H9 (cell line): ENCODE data around the gene TRIM10. TPM values are rescaled to one million over a fixed set of nuclear protein-coding genes. Genes with fewer than 3 reads are reported as not detected.
A peak's percentile ranks its signal among the peaks of the same experiment; 100 is the strongest.

Experiments
- DNase-seq: peaks from one replicate; pipeline ENCODE4 v3.0.0-alpha.2; 2017
- H2AFZ ChIP-seq: one replicate; pipeline ENCODE4 v1.6.1; 2013; ENCODE audit warnings: mild to moderate bottlenecking, low read length, control low read depth, moderate library complexity
- H2AK5ac ChIP-seq: 2 replicates; pipeline ENCODE4 v1.6.1; 2013; ENCODE audit warnings: low read length, control low read depth, mixed read lengths; ENCODE audit not compliant: insufficient read length
- H2BK120ac ChIP-seq: one replicate; pipeline ENCODE4 v1.6.1; 2013; ENCODE audit warnings: low read depth, mild to moderate bottlenecking, low read length, control low read depth, inconsistent platforms; ENCODE audit not compliant: poor library complexity, severe bottlenecking
- H2BK12ac ChIP-seq: 2 replicates; pipeline ENCODE4 v1.6.1; 2013; ENCODE audit warnings: low read length, control low read depth, mixed read lengths, low read depth; ENCODE audit not compliant: insufficient read length
- H2BK15ac ChIP-seq: 2 replicates; pipeline ENCODE4 v1.6.1; 2013; ENCODE audit warnings: low read depth, low read length, control low read depth
- H2BK20ac ChIP-seq: one replicate; pipeline ENCODE4 v1.6.1; 2013; ENCODE audit warnings: low read depth, mild to moderate bottlenecking, low read length, control low read depth, inconsistent platforms; ENCODE audit not compliant: poor library complexity, severe bottlenecking
- H2BK5ac ChIP-seq: 2 replicates; pipeline ENCODE4 v1.6.1; 2013; ENCODE audit warnings: low read length, control low read depth, mixed read lengths; ENCODE audit not compliant: insufficient read length
- H3K14ac ChIP-seq: 2 replicates; pipeline ENCODE4 v1.6.1; 2013; ENCODE audit warnings: low read length, control low read depth; ENCODE audit not compliant: insufficient read depth
- H3K18ac ChIP-seq: 2 replicates; pipeline ENCODE4 v1.6.1; 2013; ENCODE audit warnings: low read depth, mild to moderate bottlenecking, mixed read lengths, low read length, control low read depth; ENCODE audit not compliant: insufficient read length
- H3K23ac ChIP-seq: 2 replicates; pipeline ENCODE4 v1.6.1; 2013; ENCODE audit warnings: low read length, control low read depth, mixed read lengths, low read depth; ENCODE audit not compliant: insufficient read length
- H3K23me2 ChIP-seq: 2 replicates; pipeline ENCODE4 v1.6.1; 2013; ENCODE audit warnings: low read depth, mild to moderate bottlenecking, mixed read lengths, low read length, control low read depth; ENCODE audit not compliant: insufficient read length, poor library complexity, severe bottlenecking
- H3K27ac ChIP-seq: 2 replicates; pipeline ENCODE4 v1.5.1; 2013; ENCODE audit warnings: low read length, control low read depth, mixed read lengths, low read depth; ENCODE audit not compliant: insufficient read length
- H3K27me3 ChIP-seq: 2 replicates; pipeline ENCODE4 v1.6.1; 2013; ENCODE audit warnings: low read length, control low read depth, inconsistent platforms; ENCODE audit not compliant: insufficient read depth
- H3K4ac ChIP-seq: 2 replicates; pipeline ENCODE4 v1.6.1; 2013; ENCODE audit warnings: low read depth, mild to moderate bottlenecking, control low read depth, inconsistent platforms, low read length, moderate library complexity
- H3K4me1 ChIP-seq: 2 replicates; pipeline ENCODE4 v1.6.1; 2013; ENCODE audit warnings: low read length, control low read depth, inconsistent platforms; ENCODE audit not compliant: insufficient read depth
- H3K4me2 ChIP-seq: 2 replicates; pipeline ENCODE4 v1.6.1; 2013; ENCODE audit warnings: low read length, control low read depth, mixed read lengths; ENCODE audit not compliant: insufficient read length, insufficient read depth
- H3K56ac ChIP-seq: 2 replicates; pipeline ENCODE4 v1.6.1; 2013; ENCODE audit warnings: low read depth, mild to moderate bottlenecking, mixed read lengths, low read length, control low read depth; ENCODE audit not compliant: insufficient read length
- H3K79me1 ChIP-seq: 2 replicates; pipeline ENCODE4 v1.6.1; 2013; ENCODE audit warnings: low read depth, mild to moderate bottlenecking, moderate library complexity, low read length, control low read depth, inconsistent platforms; ENCODE audit not compliant: insufficient read depth, poor library complexity, severe bottlenecking
- H3K79me2 ChIP-seq: 2 replicates; pipeline ENCODE4 v1.6.1; 2013; ENCODE audit warnings: low read length, control low read depth, inconsistent platforms; ENCODE audit not compliant: insufficient read depth
- H3K9ac ChIP-seq: 2 replicates; pipeline ENCODE4 v1.6.1; 2013; ENCODE audit warnings: low read length, control low read depth, mixed read lengths; ENCODE audit not compliant: insufficient read length; ENCODE audit errors: extremely low read depth
- H3K9me3 ChIP-seq: one replicate; pipeline ENCODE4 v1.6.1; 2013; ENCODE audit warnings: low read depth, low read length, inconsistent platforms; ENCODE audit not compliant: control insufficient read depth
- H3T11ph ChIP-seq: one replicate; pipeline ENCODE4 v1.6.1; 2013; ENCODE audit warnings: mild to moderate bottlenecking, low read length, control low read depth, inconsistent platforms
- H4K20me1 ChIP-seq: one replicate; pipeline ENCODE4 v1.6.1; 2013; ENCODE audit not compliant: control insufficient read depth, insufficient read length, insufficient read depth
- H4K5ac ChIP-seq: 2 replicates; pipeline ENCODE4 v1.6.1; 2013; ENCODE audit warnings: low read depth, mild to moderate bottlenecking, mixed read lengths, low read length, control low read depth; ENCODE audit not compliant: insufficient read length
- H4K8ac ChIP-seq: replicated peaks from 2 replicates; pipeline ENCODE4 v1.6.1; 2013; ENCODE audit warnings: low read length, control low read depth, mixed read lengths, low read depth; ENCODE audit not compliant: insufficient read length
- H4K91ac ChIP-seq: 2 replicates; pipeline ENCODE4 v1.6.1; 2013; ENCODE audit warnings: low read depth, mild to moderate bottlenecking, moderate library complexity, mixed read lengths, low read length, control low read depth; ENCODE audit not compliant: insufficient read length
- H3K27ac Mint-ChIP-seq, 3 experiments: 2 replicates in 2 of 3; 3 replicates in 1 of 3; pipeline ENCODE4 v1.8.0; 2020 to 2021; ENCODE audit warnings: mixed read lengths in 3 of 3, mild to moderate bottlenecking in 1 of 3, moderate library complexity in 1 of 3
- H3K27me3 Mint-ChIP-seq: 2 replicates; pipeline ENCODE4 v1.8.0; 2021; ENCODE audit warnings: low read depth, mild to moderate bottlenecking, moderate library complexity, mixed read lengths
- H3K36me3 Mint-ChIP-seq, 3 experiments: 2 replicates in 2 of 3; 3 replicates in 1 of 3; pipeline ENCODE4 v1.8.0; 2020 to 2021; ENCODE audit warnings: low read depth in 3 of 3, mixed read lengths in 3 of 3; ENCODE audit not compliant: insufficient read depth in 1 of 3
- H3K4me1 Mint-ChIP-seq, 2 experiments: 2 replicates each; pipeline ENCODE4 v1.8.0; 2020; ENCODE audit warnings: mixed read lengths in 2 of 2
- H3K4me3 Mint-ChIP-seq, 2 experiments: 2 replicates in 1 of 2; 3 replicates in 1 of 2; pipeline ENCODE4 v1.8.0; 2020 to 2021; ENCODE audit warnings: mild to moderate bottlenecking in 2 of 2, mixed read lengths in 2 of 2, moderate library complexity in 1 of 2
- H3K9me3 Mint-ChIP-seq, 2 experiments: 2 replicates in 1 of 2; 3 replicates in 1 of 2; pipeline ENCODE4 v1.8.0; 2020; ENCODE audit warnings: mild to moderate bottlenecking in 2 of 2, mixed read lengths in 2 of 2, moderate library complexity in 1 of 2
- WGBS: extraction: QIAGEN DNeasy Blood & Tissue Kit; methylation state at CpG from one replicate; pipeline ENCODE4 v1.1.7; 2013; ENCODE audit warnings: missing lambda C conversion rate, low lambda C conversion rate, mixed read lengths; ENCODE audit not compliant: insufficient read length; ENCODE audit errors: extremely low coverage; 5-methylcytosine and 5-hydroxymethylcytosine counted together
- total RNA-seq: library from RNA; stranded (reverse); gene quantifications from 2 replicates; pipeline ENCODE4 v1.2.1, GENCODE V29; 2021
- TF ChIP-seq, protein P1 (sequence below): fragments of 200-600 bp; sonication (generic); conservative IDR thresholded peaks from 3 replicates; pipeline ENCODE4 v1.8.0; 2021; ENCODE audit warnings: antibody characterized with exemption, mild to moderate bottlenecking

The TRIM10 gene
- total RNA-seq, 1 experiment from 2014 or later: 0.07 TPM

- peaks cover 0 to 5% of the 10 kb centered on the region in 2 experiments; a peak in 3 of 5 replicates for H3K9me3 Mint-ChIP-seq
- H2BK12ac ChIP-seq: no peak overlapping the region
- no peak overlapping the region for H3K27ac Mint-ChIP-seq
- H3K4me3 Mint-ChIP-seq: peak overlapping the region; percentile 62 to 87
- H3T11ph ChIP-seq: no peak overlapping the region
- no peaks in the 10 kb centered on the region for H3K79me1 ChIP-seq
- peaks cover 37 to 39% of the 10 kb centered on the region in 2 experiments for H3K4me1 Mint-ChIP-seq
- peaks cover 22% of the 10 kb centered on the region for H3K23me2 ChIP-seq
- no peak overlapping the region for H3K23ac ChIP-seq
- H3K14ac ChIP-seq: no peak overlapping the region
- TF ChIP-seq, protein P1, sequence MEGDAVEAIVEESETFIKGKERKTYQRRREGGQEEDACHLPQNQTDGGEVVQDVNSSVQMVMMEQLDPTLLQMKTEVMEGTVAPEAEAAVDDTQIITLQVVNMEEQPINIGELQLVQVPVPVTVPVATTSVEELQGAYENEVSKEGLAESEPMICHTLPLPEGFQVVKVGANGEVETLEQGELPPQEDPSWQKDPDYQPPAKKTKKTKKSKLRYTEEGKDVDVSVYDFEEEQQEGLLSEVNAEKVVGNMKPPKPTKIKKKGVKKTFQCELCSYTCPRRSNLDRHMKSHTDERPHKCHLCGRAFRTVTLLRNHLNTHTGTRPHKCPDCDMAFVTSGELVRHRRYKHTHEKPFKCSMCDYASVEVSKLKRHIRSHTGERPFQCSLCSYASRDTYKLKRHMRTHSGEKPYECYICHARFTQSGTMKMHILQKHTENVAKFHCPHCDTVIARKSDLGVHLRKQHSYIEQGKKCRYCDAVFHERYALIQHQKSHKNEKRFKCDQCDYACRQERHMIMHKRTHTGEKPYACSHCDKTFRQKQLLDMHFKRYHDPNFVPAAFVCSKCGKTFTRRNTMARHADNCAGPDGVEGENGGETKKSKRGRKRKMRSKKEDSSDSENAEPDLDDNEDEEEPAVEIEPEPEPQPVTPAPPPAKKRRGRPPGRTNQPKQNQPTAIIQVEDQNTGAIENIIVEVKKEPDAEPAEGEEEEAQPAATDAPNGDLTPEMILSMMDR: no peak
- H3K36me3 Mint-ChIP-seq: peaks cover 0 to 2% (median 0%) of the 10 kb centered on the region in 3 experiments; a peak in 1 of 7 replicates
- H4K5ac ChIP-seq: no peak overlapping the region
- H3K9ac ChIP-seq: no peak overlapping the region
- no peak overlapping the region for H3K4ac ChIP-seq
- H3K27ac ChIP-seq: no peak overlapping the region
- H3K27me3 Mint-ChIP-seq: peaks cover 96% of the 10 kb centered on the region
- no peak overlapping the region for H2AFZ ChIP-seq
- H3K9me3 ChIP-seq: no peaks in the 10 kb centered on the region
- H3K18ac ChIP-seq: no peak overlapping the region
- no peak overlapping the region for H2BK120ac ChIP-seq
- H4K91ac ChIP-seq: no peak overlapping the region
- no peak overlapping the region for H4K8ac ChIP-seq
- no peak overlapping the region for H2AK5ac ChIP-seq
- peaks cover 5% of the 10 kb centered on the region; the same call in 1 of the 2 replicates for H3K4me1 ChIP-seq
- H2BK20ac ChIP-seq: no peak overlapping the region
- H3K79me2 ChIP-seq: no peaks in the 10 kb centered on the region
- no peak overlapping the region for H2BK5ac ChIP-seq
- H3K4me2 ChIP-seq: peak overlapping the region; percentile 78
- no peaks in the 10 kb centered on the region for H4K20me1 ChIP-seq
- H3K27me3 ChIP-seq: peaks cover 30% of the 10 kb centered on the region; the same call in 1 of the 2 replicates
- H2BK15ac ChIP-seq: no peak overlapping the region
- H3K56ac ChIP-seq: no peak overlapping the region
- no peak for DNase-seq
- WGBS: no CpG with 5 or more reads among the region's 3 CpGs
Measured at GRCh38 chr6:30103872-30104179, 57.2 kb downstream of the TRIM10 start.
